NCI-H345 (cell line): Measurements from ENCODE around the gene LRRC40.

ENCODE experiments used
- DNase-seq: peaks from one replicate; lab custom pipeline; 2025; lab: John Stamatoyannopoulos, UW

LRRC40 gene

DNA sequence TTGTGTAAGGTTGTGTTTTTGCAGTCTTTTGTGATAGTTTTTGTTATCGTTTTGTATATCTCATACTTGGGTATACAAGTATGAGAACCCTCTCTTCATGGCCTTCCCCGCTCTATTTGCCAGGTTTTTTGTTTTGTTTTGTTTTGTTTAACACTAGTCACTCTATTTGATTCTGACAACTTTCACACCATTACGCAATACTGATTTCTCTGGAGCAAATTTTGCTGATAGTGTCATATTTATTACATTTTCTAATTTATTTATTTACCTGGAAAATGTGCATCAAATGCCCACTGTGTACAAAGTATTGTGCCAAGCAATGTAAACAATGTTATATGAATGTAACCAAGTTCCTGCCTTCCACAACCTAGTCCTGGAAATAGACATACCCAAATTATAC, 90.1 kb downstream of the LRRC40 start:
- DNase-seq, result no peak

- no peak for DNase-seq
Measured at GRCh38 chr1:70112838-70113237, 92.5 kb downstream of the LRRC40 start.

DNA sequence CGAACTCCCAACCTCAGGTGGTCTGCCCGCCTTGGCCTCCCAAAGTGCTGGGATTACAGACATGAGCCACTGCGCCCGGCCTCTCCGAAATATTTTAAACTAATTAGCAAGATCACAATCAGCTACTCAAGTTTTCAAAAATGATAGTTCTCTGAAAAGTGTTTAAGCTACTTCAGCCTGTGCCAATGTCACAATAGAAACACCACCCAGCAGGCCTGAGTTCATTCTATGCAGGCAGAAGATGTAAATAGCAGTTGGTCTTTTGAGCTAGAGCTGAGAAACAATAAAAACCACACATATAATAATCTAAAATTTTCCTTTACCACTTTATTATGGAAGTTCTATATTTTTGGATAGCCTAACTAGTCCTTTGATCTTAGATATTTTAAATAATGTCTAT, 96.1 kb downstream of the LRRC40 start:
- no peak for DNase-seq

- DNase-seq, result no peak
Measured at GRCh38 chr1:70103770-70104169, 101.6 kb downstream of the LRRC40 start.

- no peak for DNase-seq
Measured at GRCh38 chr1:70101774-70102173, 103.6 kb downstream of the LRRC40 start.

GRCh38 chr1:70101231-70101630, 104.1 kb downstream of the LRRC40 start:
- DNase-seq, result no peak
